Measurements from ENCODE around the gene TPM2.

TPM2 gene

GRCh38 chr9:35695943-35696401, 6.2 kb upstream of the TPM2 start:
- TF ChIP-seq TAF1 (IDR thresholded peaks at IDR 0.05; ENCODE audit: borderline replicate concordance, insufficient read depth, low read length), result no peak
- 0 out of 2 replicates have a peak, but pooled peaks have one; percentile 19 for TF ChIP-seq POLR2AphosphoS5 (IDR thresholded peaks at IDR 0.05; ENCODE audit: low read depth, low read length)

GRCh38 chr9:35691757-35692301, 2.1 kb upstream of the TPM2 start:
- TF ChIP-seq POLR2AphosphoS5 (IDR thresholded peaks at IDR 0.05; ENCODE audit: low read depth, low read length) (no peak), REST (IDR thresholded peaks at IDR 0.05; ENCODE audit: insufficient read depth in 1 of 2, low read depth in 2 of 2, low read length in 2 of 2) (no peak), TAF1 (IDR thresholded peaks at IDR 0.05; ENCODE audit: borderline replicate concordance, insufficient read depth, low read length) (no peak), FOXP2 (optimal IDR thresholded peaks at IDR 0.05; ENCODE audit: borderline replicate concordance, extremely low read depth, extremely low read length, insufficient read depth) (no peak), SIN3A (IDR thresholded peaks at IDR 0.05; ENCODE audit: borderline replicate concordance, insufficient read depth, low read length) (no peak)

- TF ChIP-seq POLR2AphosphoS5 (IDR thresholded peaks at IDR 0.05; ENCODE audit: low read depth, low read length) (no peak), FOXP2 (optimal IDR thresholded peaks at IDR 0.05; ENCODE audit: borderline replicate concordance, extremely low read depth, extremely low read length, insufficient read depth) (no peak), TAF1 (IDR thresholded peaks at IDR 0.05; ENCODE audit: borderline replicate concordance, insufficient read depth, low read length) (no peak), REST (IDR thresholded peaks at IDR 0.05; ENCODE audit: insufficient read depth in 1 of 2, low read depth in 2 of 2, low read length in 2 of 2) (no peak), SIN3A (IDR thresholded peaks at IDR 0.05; ENCODE audit: borderline replicate concordance, insufficient read depth, low read length) (no peak)
Observed at GRCh38 chr9:35691334-35691650, 1.6 kb upstream of the TPM2 start.

GRCh38 chr9:35690614-35691333, 1.0 kb upstream of the TPM2 start:
- TF ChIP-seq POLR2AphosphoS5 (IDR thresholded peaks at IDR 0.05; ENCODE audit: low read depth, low read length) (no peak), FOXP2 (optimal IDR thresholded peaks at IDR 0.05; ENCODE audit: borderline replicate concordance, extremely low read depth, extremely low read length, insufficient read depth) (no peak), REST (IDR thresholded peaks at IDR 0.05; ENCODE audit: insufficient read depth in 1 of 2, low read depth in 2 of 2, low read length in 2 of 2) (no peak), TAF1 (IDR thresholded peaks at IDR 0.05; ENCODE audit: borderline replicate concordance, insufficient read depth, low read length) (no peak), SIN3A (IDR thresholded peaks at IDR 0.05; ENCODE audit: borderline replicate concordance, insufficient read depth, low read length) (no peak)

GRCh38 chr9:35690294-35690613, 529 bp upstream of the TPM2 start:
- TF ChIP-seq POLR2AphosphoS5 (IDR thresholded peaks at IDR 0.05; ENCODE audit: low read depth, low read length) (no peak), SIN3A (IDR thresholded peaks at IDR 0.05; ENCODE audit: borderline replicate concordance, insufficient read depth, low read length) (no peak), FOXP2 (optimal IDR thresholded peaks at IDR 0.05; ENCODE audit: borderline replicate concordance, extremely low read depth, extremely low read length, insufficient read depth) (no peak), TAF1 (IDR thresholded peaks at IDR 0.05; ENCODE audit: borderline replicate concordance, insufficient read depth, low read length) (no peak), REST (IDR thresholded peaks at IDR 0.05; ENCODE audit: insufficient read depth in 1 of 2, low read depth in 2 of 2, low read length in 2 of 2) (no peak)

Data from PFSK-1 (cell line).